ENCODE data around the gene FHIT.

The FHIT gene

DNA sequence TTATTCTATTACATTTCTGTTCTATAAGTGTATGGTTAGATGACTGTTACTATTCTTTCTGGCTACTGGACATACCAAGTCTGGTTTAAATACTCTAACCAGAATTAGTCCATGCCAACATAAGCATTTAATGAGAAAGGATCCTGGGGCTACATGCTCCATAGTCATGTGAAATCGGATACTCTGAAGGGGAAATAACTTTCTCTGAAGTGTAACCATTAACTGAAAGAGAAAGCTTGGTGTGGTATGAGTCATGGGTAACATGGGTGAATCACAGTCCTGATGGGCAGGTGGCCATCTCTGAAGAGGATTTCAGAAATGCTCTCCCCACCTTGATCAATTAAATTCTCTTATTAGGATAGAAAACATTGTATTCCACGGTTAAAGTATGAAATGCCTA lies 69.4 kb downstream of the FHIT start:
- TF ChIP-seq, protein P1, sequence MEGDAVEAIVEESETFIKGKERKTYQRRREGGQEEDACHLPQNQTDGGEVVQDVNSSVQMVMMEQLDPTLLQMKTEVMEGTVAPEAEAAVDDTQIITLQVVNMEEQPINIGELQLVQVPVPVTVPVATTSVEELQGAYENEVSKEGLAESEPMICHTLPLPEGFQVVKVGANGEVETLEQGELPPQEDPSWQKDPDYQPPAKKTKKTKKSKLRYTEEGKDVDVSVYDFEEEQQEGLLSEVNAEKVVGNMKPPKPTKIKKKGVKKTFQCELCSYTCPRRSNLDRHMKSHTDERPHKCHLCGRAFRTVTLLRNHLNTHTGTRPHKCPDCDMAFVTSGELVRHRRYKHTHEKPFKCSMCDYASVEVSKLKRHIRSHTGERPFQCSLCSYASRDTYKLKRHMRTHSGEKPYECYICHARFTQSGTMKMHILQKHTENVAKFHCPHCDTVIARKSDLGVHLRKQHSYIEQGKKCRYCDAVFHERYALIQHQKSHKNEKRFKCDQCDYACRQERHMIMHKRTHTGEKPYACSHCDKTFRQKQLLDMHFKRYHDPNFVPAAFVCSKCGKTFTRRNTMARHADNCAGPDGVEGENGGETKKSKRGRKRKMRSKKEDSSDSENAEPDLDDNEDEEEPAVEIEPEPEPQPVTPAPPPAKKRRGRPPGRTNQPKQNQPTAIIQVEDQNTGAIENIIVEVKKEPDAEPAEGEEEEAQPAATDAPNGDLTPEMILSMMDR (IDR thresholded peaks at IDR 0.05): no peak
- peaks cover 16% of the 10 kb centered on the region for H3K4me1 Mint-ChIP-seq
- H3K27me3 Mint-ChIP-seq (ENCODE audit: low read depth, poor library complexity): no peaks in the 10 kb centered on the region
- no peaks in the 10 kb centered on the region for H3K36me3 Mint-ChIP-seq (ENCODE audit: low read depth)
- DNase-seq: no peak
- H3K27ac Mint-ChIP-seq: no peak overlapping the region
- no peak overlapping the region for H3K4me3 Mint-ChIP-seq
- no peaks in the 10 kb centered on the region for H3K9me3 Mint-ChIP-seq

DNA sequence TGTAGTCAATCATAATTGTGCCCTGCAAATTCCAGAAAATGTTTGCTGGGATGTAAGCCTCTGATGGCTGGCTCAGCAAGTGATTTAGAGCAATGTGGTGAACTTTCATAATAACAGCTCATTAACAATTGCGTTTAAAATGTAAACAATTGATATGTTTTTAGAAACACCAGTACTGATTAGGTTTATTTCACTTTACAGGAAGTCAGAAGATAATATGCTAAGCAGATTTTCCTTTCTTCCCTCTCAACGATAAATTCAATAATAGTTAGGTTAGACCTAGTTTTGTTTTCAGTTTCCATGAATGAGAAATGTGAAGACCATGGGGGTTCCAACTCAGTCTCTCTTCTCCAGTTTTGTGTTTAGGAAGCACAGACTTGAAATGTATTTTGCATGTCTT lies 71.0 kb downstream of the FHIT start:
- no peak overlapping the region for H3K27ac Mint-ChIP-seq
- H3K9me3 Mint-ChIP-seq: peaks cover 4% of the 10 kb centered on the region
- H3K27me3 Mint-ChIP-seq (ENCODE audit: low read depth, poor library complexity): peaks cover 3% of the 10 kb centered on the region
- TF ChIP-seq, protein P1 (IDR thresholded peaks at IDR 0.05): no peak
- H3K4me1 Mint-ChIP-seq: peaks cover 12% of the 10 kb centered on the region
- peaks cover 3% of the 10 kb centered on the region for H3K36me3 Mint-ChIP-seq (ENCODE audit: low read depth)
- no peak overlapping the region for H3K4me3 Mint-ChIP-seq
- DNase-seq: no peak

DNA sequence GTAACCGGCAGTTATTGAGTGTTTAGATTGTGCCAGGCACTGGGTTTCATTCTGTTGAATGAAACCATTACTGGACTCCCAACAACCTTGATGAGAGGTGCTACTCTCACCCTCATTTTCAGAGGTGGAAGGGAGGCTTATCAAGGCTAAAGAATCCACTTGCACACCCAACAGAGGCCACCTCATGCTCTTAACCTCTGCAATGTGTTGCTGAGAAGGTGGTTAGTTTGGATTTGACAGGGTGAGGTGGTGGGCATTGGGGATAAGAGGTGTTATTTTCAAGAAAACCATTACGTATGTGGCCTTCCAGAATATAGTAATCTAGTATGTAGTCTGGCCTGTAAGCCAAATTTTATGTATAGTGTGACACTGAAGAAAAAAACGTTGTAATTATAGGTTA lies 73.1 kb downstream of the FHIT start:
- Mint-ChIP-seq H3K27me3 (ENCODE audit: low read depth, poor library complexity) (peaks cover 3% of the 10 kb centered on the region), H3K4me3 (no peak overlapping the region), H3K9me3 (peaks cover 4% of the 10 kb centered on the region), H3K4me1 (peaks cover 14% of the 10 kb centered on the region), H3K36me3 (ENCODE audit: low read depth) (peaks cover 3% of the 10 kb centered on the region), H3K27ac (no peak overlapping the region)
- TF ChIP-seq, protein P1 (IDR thresholded peaks at IDR 0.05): no peak
- DNase-seq: no peak

DNA sequence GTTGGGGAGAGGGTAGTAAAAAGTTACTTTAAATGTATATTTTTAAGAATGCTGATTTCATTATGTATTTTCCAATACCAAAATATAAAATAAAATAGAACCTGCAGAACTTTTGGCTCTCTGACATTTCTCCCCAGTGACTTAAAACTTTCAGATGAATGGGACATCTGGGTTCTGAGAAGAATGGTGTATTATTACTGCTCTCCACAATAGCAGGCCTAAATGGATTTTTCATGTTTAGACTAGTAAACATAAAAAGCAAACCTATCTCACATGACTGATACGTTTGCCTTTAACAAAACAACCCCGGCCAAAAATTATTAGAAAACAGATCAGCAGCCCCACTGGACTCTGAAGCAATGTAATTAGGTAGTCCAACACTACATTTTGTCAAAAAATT lies 73.8 kb downstream of the FHIT start:
- DNase-seq: no peak
- Mint-ChIP-seq H3K4me3 (no peak overlapping the region), H3K27me3 (ENCODE audit: low read depth, poor library complexity) (peaks cover 3% of the 10 kb centered on the region), H3K9me3 (peaks cover 4% of the 10 kb centered on the region), H3K4me1 (peaks cover 18% of the 10 kb centered on the region), H3K27ac (no peak overlapping the region), H3K36me3 (ENCODE audit: low read depth) (peaks cover 3% of the 10 kb centered on the region)
- TF ChIP-seq, protein P1 (IDR thresholded peaks at IDR 0.05): no peak

DNA sequence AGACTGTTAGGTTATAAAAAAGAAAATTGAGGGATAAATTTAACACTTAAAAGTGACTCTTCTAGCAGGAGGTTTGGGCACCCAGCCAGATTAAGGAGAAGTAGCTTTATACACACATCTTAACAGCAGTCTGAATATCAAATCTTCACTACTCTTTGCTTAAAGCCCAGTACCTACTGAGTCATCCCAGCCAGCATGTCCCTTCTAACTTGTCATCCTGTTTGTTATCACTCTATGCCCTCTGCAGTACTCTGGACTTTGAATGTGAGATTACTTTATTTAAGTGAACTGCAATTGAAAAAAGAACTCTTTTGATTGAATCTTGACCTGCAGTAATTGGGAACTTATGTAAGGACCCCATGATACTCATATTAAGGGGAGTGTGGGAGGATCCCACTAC lies 77.6 kb downstream of the FHIT start:
- TF ChIP-seq, protein P1 (IDR thresholded peaks at IDR 0.05): no peak
- DNase-seq: no peak
- Mint-ChIP-seq H3K36me3 (ENCODE audit: low read depth) (peaks cover 3% of the 10 kb centered on the region), H3K27me3 (ENCODE audit: low read depth, poor library complexity) (peaks cover 3% of the 10 kb centered on the region), H3K27ac (no peak overlapping the region), H3K4me3 (no peak overlapping the region), H3K4me1 (peaks cover 19% of the 10 kb centered on the region), H3K9me3 (peaks cover 4% of the 10 kb centered on the region)

DNA sequence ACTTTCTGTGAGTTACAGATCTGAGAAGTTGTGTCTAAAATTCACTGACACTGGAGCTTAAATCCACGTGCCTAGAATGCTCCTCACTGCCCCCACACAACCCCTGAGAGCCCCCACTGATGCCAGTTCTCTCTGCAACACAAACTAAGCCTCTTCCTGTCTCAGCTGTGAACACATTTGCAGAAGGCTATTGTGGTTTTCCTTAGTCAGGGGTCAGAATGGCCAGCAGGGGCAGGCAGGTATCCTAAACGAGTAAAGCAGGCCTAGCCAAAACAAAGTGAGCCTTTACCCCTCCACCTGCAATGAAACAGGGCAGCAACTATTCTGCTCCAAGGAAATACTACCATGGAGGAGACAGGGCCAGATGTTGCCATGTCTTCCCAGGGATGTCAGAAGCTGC lies 78.6 kb downstream of the FHIT start:
- peaks cover 4% of the 10 kb centered on the region for H3K9me3 Mint-ChIP-seq
- H3K4me1 Mint-ChIP-seq: peaks cover 25% of the 10 kb centered on the region
- no peak overlapping the region for H3K27ac Mint-ChIP-seq
- TF ChIP-seq, protein P1 (IDR thresholded peaks at IDR 0.05): no peak
- H3K36me3 Mint-ChIP-seq (ENCODE audit: low read depth): peaks cover 3% of the 10 kb centered on the region
- no peak overlapping the region for H3K4me3 Mint-ChIP-seq
- DNase-seq: no peak
- H3K27me3 Mint-ChIP-seq (ENCODE audit: low read depth, poor library complexity): peaks cover 3% of the 10 kb centered on the region
